Glutamatergic neuron (in vitro differentiated cells): ENCODE measurements around the gene HIP1R. TPM values are rescaled to one million over a fixed set of nuclear protein-coding genes. Genes with fewer than 3 reads are reported as not detected.

Experiments used
- DNase-seq: peaks from one replicate; pipeline ENCODE4 v3.0.0; 2022
- H3K27ac Mint-ChIP-seq: one replicate; pipeline ENCODE4 v1.8.0; 2020; ENCODE audit warnings: mild to moderate bottlenecking, mixed read lengths, inconsistent platforms; ENCODE audit not compliant: unreplicated experiment
- H3K27me3 Mint-ChIP-seq: one replicate; pipeline ENCODE4 v1.8.0; 2020; ENCODE audit warnings: mild to moderate bottlenecking, moderate library complexity, mixed read lengths, inconsistent platforms; ENCODE audit not compliant: unreplicated experiment
- H3K36me3 Mint-ChIP-seq: one replicate; pipeline ENCODE4 v1.8.0; 2020; ENCODE audit warnings: mild to moderate bottlenecking, mixed read lengths, inconsistent platforms; ENCODE audit not compliant: unreplicated experiment
- H3K4me1 Mint-ChIP-seq: one replicate; pipeline ENCODE4 v1.8.0; 2020; ENCODE audit warnings: mild to moderate bottlenecking, low read depth, mixed read lengths, inconsistent platforms; ENCODE audit not compliant: unreplicated experiment
- H3K4me3 Mint-ChIP-seq: one replicate; pipeline ENCODE4 v1.8.0; 2020; ENCODE audit warnings: mild to moderate bottlenecking, mixed read lengths, inconsistent platforms; ENCODE audit not compliant: unreplicated experiment
- H3K9me3 Mint-ChIP-seq: one replicate; pipeline ENCODE4 v1.8.0; 2020; ENCODE audit warnings: mild to moderate bottlenecking, moderate library complexity, mixed read lengths, inconsistent platforms; ENCODE audit not compliant: unreplicated experiment
- total RNA-seq: library from RNA; stranded (reverse); fragmentation: NEBNext Ultra II Directional; extraction: Animal tissue kit (Norgen Biotek cat#: 25700); gene quantifications from one replicate; pipeline ENCODE4 v1.2.1, GENCODE V29; 2021; ENCODE audit not compliant: unreplicated experiment
- TF ChIP-seq, protein P1 (sequence below): fragments of 200-600 bp; sonication (generic); IDR thresholded peaks from one replicate; pipeline ENCODE4 v1.5.0; 2021; ENCODE audit not compliant: partially characterized antibody, unreplicated experiment

Gene HIP1R
- total RNA-seq, 1 donor from 2014 or later, result 19.3 TPM

DNA sequence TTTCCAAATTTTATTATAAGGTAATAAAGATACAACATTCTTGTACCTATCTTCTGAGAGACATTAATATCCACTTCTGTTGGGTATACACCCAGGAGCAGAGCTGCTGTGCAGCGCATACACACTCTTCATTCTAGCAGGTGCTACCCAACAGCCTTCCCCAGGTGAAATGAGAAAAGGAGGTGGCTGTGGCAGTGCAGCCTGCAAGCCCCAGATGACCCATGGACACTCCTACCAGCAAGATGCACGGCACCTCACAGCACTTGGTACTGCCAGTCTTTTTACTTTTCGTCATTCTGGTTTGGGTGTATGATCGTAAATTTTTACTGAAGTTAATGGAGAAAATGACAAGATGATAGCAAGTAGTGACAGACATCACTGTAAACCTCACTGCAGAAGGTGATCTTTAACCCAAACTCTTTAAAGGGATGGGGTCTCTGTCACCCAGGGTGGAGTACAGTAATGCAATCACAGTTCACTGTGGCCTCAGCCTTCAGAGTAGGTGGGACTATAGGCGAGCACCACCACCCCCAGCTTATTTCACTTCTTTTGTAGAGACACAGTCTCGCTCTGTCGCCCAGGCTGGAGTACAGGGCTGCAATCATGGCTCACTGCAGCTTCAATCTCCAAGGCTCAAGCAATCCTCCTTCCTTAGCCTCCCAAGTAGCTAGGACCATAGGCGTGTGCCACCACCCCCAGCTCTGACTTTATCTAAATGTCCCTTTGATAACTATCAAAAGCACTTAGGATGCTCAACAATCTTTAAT, 34.1 kb downstream of the HIP1R start:
- H3K36me3 Mint-ChIP-seq, result peaks cover 9% of the 10 kb centered on the region
- TF ChIP-seq, protein P1, sequence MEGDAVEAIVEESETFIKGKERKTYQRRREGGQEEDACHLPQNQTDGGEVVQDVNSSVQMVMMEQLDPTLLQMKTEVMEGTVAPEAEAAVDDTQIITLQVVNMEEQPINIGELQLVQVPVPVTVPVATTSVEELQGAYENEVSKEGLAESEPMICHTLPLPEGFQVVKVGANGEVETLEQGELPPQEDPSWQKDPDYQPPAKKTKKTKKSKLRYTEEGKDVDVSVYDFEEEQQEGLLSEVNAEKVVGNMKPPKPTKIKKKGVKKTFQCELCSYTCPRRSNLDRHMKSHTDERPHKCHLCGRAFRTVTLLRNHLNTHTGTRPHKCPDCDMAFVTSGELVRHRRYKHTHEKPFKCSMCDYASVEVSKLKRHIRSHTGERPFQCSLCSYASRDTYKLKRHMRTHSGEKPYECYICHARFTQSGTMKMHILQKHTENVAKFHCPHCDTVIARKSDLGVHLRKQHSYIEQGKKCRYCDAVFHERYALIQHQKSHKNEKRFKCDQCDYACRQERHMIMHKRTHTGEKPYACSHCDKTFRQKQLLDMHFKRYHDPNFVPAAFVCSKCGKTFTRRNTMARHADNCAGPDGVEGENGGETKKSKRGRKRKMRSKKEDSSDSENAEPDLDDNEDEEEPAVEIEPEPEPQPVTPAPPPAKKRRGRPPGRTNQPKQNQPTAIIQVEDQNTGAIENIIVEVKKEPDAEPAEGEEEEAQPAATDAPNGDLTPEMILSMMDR, result no peak
- peaks cover 4% of the 10 kb centered on the region for H3K9me3 Mint-ChIP-seq
- peaks cover 24% of the 10 kb centered on the region for H3K4me1 Mint-ChIP-seq
- no peak overlapping the region for H3K4me3 Mint-ChIP-seq
- H3K27me3 Mint-ChIP-seq, result peaks cover 14% of the 10 kb centered on the region
- no peak for DNase-seq
- no peak overlapping the region for H3K27ac Mint-ChIP-seq

DNA sequence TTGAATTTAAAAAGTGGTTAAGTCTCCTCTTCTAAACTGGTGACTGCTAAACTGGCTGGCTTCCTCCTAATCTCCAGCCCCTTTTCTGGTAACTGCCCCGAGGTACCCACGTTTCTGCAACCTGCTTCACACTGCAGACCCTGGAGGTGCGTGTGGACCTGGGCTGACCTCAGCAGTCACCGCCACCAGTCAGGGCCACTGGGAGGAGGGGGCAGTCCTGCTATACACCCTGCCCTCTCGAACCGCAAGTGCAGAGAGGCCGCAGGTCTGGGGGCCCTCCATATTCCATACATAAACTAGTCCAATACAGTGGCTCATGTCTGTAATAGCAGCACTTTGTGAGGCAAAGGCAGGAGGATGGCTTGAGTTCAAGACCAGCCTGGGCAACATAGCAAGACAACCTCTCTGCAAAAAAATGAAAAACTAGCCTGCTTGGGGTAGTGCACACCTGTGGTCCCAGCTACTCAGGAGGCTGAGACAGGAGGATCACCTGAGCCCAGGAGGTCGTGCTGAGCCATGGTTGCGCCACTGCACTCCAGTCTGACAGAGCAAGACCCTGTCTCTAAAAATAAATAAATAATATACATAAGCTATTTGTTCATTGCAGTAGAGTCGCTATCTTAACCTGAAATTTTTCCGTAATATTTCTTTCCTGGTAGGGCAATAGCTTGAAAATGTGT, 35.0 kb downstream of the HIP1R start:
- TF ChIP-seq, protein P1, result no peak
- Mint-ChIP-seq H3K9me3 (peaks cover 4% of the 10 kb centered on the region), H3K4me3 (peak overlapping the region; percentile 6), H3K4me1 (peaks cover 26% of the 10 kb centered on the region), H3K36me3 (peaks cover 9% of the 10 kb centered on the region), H3K27ac (no peak overlapping the region), H3K27me3 (peaks cover 12% of the 10 kb centered on the region)
- no peak for DNase-seq

DNA sequence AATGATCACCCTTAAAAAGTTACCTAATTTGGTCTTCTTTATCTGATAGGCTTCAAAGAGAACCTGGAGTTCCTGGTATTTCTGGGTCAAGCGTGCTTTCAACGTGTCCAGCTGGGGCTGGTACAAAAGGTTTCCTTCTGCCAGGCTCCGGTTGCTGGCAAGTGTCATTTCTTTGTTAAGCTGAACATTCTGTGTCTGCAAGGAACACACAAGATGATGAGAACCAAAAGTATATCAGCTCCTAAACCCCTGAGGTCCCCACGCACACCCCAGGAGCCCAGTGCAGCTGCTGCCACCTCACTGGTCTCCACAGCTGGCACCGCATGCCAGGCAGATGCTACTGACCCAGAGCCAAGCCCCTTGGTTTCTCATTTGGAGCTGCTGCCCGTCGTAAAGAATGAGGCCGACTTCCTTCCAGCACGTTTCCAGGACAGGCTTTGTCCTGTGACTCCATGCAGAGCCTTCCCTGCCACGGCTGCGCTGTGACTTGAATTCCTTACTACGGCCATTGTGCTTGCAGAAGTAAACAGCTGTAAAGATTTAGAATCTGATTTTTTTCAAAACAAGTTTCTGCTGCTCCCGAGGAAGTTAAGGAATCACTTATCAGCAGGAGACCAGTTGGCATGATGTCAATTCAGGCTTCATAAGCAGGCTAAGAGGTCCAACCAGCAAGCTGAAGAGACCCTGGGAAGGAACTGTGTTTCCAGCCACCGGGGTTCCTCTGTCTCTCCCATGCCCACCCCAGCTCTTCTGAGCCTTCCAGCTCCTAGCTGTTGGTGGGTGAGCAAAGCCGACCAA, 35.8 kb downstream of the HIP1R start:
- no peak for DNase-seq
- H3K4me3 Mint-ChIP-seq, result peak overlapping the region; percentile 89
- TF ChIP-seq, protein P1, result no peak
- peak overlapping the region; percentile 17 for H3K27ac Mint-ChIP-seq
- H3K36me3 Mint-ChIP-seq, result peaks cover 9% of the 10 kb centered on the region
- H3K4me1 Mint-ChIP-seq, result peaks cover 30% of the 10 kb centered on the region
- H3K27me3 Mint-ChIP-seq, result peaks cover 12% of the 10 kb centered on the region
- peaks cover 4% of the 10 kb centered on the region for H3K9me3 Mint-ChIP-seq

DNA sequence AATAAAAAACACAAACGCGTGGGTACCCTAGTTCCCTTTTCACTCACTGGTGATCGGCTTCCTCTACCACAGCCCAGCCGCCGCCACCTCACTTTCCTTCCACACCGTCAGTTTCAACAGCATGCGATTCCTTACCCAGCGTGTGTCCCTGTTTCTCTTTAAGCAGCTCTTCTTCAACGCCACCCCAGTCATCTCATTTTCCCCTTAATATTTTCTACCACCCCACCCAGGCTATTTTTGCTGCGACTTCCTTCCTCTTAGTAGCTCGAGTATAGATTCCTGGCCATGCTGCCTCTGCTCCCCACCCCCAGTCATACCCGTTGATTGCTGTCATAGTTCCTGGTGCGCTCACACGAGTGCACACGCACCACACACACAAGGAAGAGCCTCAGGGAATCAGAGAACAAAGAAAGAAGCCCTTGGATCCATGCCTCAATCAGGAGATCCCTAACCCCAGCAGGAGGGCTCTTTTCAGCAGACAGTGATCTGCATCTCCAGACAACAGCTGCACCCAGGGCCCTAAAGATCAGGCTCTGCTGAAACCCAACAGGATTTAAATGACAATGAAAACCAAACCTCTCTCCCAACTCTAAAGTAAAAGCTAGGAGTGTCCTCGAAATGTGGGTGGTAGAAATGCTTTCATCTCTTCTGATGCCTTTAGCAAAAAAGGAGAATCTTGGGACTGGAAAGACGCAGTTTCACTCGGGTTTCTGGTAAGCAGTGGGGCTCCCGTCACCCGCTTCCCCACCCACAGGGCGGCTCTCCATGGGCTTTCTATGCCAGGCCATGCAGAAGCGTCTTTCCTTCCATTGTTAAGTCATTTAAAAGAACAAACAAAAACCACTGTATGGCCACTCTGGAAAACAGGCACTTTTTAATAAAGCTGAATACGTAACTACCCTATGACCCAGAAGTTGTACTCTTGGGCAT, 36.9 kb downstream of the HIP1R start:
- Mint-ChIP-seq H3K27ac (peak overlapping the region; percentile 77), H3K4me3 (peak overlapping the region; percentile 89), H3K9me3 (peaks cover 4% of the 10 kb centered on the region), H3K27me3 (peaks cover 12% of the 10 kb centered on the region), H3K4me1 (peaks cover 31% of the 10 kb centered on the region), H3K36me3 (peaks cover 9% of the 10 kb centered on the region)
- TF ChIP-seq, protein P1, result no peak
- DNase-seq, result peak; percentile 61
